Fibroblast of skin of back (primary cell): ENCODE measurements around the gene BMPER. TPM values are rescaled to one million over a fixed set of nuclear protein-coding genes. Genes with fewer than 3 reads are reported as not detected.

ENCODE experiments used
- DNase-seq: peaks from one replicate; pipeline ENCODE4 v3.0.0-alpha.2; 2013
- polyA plus RNA-seq, 2 experiments: library from polyadenylated mRNA; unstranded; fragments of 120-200 nt; gene quantifications; one replicate each; pipeline ENCODE4 v1.2.1, GENCODE V29; 2013; ENCODE audit not compliant: insufficient read length in 2 of 2

The BMPER gene
- polyA plus RNA-seq (2013, experiment 1 of 2; ENCODE audit: insufficient read length), result 18.2 TPM
- polyA plus RNA-seq (2013, experiment 2 of 2; ENCODE audit: insufficient read length), result 16.2 TPM

DNA sequence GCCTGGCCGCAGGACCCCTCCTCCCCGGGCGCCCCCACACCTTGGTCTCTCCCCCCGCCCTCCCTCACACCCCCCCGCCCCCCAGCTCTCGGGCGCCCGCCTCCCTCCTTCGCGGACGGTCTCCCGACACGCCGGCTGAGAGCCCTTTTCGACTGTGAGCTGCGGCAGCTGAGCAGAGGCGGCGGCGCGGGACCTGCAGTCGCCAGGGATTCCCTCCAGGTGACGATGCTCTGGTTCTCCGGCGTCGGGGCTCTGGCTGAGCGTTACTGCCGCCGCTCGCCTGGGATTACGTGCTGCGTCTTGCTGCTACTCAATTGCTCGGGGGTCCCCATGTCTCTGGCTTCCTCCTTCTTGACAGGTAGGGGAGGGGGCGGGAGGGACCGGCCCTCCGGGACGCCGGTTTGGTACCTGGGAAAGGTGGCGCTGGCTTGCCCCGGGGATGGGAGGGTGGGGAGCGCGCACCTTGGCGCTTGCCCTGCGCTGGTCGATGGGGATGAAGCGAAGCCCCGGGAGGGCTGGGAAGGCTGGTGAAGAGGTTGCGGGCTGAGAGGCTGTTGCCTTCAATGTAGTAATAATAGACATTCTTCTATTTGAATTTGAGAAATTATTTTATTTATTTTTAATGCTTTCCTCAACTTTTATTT, at the start of gene BMPER:
Gene BMPER, plus strand, starts transcription at position 151 of the 644 bp plus-strand sequence. Its CDS starts 75 bp downstream, at position 226.
- DNase-seq, result peak; percentile 61

- DNase-seq, result no peak
Measured at GRCh38 chr7:33861947-33862346, 43.4 kb upstream of the BMPER start.

DNA sequence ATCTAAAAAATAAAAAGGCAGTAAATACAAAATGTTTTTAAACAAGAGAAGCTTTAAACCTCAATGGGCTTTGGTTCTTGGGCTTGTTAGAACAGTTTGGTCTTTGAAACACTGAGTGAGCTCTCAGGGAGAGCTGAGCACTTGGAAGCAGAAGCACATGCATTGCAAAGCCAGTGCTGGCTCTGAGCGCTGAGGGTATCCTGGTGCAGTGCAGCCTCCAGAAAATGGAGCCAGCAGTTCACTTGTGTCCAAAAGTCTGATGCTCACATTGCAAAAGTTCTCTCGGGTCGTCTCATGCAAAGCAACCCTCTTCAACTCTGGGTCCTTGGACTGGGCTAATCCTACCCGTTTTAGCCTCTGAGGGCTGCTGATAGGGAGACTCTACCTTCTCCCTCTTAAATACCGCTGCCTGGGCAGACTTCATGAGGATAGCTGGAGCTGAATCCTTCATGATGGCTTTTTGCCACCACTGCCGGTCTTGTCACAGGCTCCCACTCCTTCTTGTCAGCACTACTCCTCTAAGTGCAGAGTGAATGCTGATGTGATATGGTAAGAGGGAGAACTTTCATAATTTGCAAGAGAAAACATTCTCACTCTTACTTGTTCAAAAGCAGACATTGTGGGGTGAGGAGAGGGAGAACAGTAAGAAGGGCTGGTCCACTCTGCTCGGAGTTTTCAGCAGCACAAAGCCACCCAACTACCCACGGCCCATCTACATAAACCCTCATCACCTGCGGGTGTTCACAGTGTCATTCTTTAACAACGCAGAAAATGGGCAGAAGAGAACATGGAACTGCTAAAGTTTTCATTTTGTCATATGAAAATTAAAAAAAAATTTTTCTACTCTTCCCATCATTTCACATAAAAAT, 42.2 kb upstream of the BMPER start:
- DNase-seq, result no peak

DNA sequence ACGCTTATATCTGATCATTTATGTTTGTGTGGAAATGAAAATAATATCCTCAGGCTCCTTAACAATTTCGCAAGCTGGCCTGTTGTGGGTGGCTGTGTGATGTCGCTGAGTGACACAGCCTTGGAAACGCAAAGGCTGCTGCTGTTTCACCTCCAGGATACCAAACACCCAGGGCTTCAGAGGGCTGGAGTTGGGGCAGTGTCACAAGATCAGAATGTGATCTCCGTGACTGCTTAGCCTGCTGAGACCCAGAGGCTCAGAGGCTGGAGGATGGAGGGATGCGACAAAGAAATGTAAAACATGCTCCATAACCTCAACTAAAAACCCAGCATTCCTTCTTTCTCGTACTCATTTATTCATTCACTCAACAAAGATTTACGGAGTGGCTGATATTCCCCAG, 37.2 kb upstream of the BMPER start:
- DNase-seq, result peak; percentile 93

GRCh38 chr7:33869176-33869575, 36.2 kb upstream of the BMPER start:
- DNase-seq, result no peak

- DNase-seq, result peak; percentile 77
Measured at GRCh38 chr7:33870120-33870519, 35.2 kb upstream of the BMPER start.

DNA sequence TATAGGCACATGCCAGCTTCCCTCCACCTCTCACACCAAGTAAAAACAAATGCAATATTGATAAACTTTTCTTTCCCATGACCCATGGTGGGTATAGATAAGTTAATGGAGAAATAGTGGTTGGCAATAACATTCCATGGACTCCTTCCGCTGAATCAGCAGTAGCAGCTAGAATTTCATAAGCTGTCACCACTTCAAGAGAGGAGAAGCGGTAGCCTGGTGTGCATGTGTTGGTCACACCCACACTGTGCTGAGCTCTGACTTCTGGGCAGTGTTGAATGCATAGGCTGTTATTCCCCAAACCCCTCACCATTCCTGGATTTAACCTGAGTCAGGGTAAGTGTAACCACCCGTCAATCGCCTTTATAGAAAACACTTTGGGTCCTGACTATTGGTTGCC, 32.5 kb upstream of the BMPER start:
- DNase-seq, result peak; percentile 69

- DNase-seq, result peak; percentile 67
Measured at GRCh38 chr7:33873518-33873917, 31.8 kb upstream of the BMPER start.

- peak; percentile 93 for DNase-seq
Measured at GRCh38 chr7:33873981-33874750, 31.2 kb upstream of the BMPER start.

- peak; percentile 98 for DNase-seq
Measured at GRCh38 chr7:33874943-33875342, 30.4 kb upstream of the BMPER start.

DNA sequence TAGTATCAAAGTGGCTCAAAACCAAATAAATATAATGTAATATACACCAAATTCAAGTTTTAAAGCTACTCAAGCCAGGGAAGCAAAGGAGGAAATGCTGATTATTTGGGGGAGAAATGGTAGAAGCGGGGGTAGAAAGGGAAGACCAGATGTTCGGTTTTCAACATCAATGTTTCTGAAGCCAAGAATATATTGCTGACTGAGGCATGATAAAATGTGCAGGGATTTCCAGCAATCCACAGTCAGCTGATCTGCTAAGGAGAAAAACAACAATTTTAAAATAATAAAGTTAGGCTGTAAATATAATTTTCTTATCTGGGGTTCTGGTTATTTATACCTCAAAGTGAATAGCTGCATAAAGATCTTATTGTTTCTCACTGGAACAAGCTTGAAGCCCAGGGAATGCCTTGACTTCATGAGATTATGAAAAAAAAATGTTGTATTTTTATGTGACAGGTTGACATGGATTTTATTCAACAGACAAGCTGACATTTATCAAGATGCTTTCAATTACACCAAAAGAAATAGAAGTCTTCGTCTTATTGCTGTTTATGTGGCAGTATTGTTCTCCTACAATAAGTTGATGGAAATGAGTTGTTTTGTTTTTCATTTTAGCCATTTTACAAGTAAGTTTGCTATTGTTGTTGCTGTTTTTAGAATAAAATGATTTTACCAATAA, 28.6 kb upstream of the BMPER start:
- DNase-seq, result no peak

GRCh38 chr7:33880787-33881186, 24.6 kb upstream of the BMPER start:
- DNase-seq, result peak; percentile 84

DNA sequence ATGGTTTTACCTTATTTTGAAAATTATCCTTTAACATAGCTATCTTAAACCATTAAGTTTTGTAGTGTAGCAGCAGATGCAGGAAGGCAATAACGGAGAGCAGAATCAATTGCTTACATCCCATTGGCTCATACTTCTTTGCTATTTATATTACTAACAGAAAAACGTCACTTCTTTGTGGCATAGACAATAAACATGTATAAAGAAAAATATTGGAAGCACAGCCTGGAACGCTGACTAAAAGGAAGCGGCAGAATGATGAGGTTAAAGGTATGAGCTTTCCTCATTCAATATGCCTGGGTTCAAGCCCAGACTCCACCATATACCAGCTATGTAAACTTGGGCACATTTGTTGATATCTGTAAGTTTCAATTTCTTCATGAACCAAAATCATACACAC, 24.0 kb upstream of the BMPER start:
- no peak for DNase-seq

DNA sequence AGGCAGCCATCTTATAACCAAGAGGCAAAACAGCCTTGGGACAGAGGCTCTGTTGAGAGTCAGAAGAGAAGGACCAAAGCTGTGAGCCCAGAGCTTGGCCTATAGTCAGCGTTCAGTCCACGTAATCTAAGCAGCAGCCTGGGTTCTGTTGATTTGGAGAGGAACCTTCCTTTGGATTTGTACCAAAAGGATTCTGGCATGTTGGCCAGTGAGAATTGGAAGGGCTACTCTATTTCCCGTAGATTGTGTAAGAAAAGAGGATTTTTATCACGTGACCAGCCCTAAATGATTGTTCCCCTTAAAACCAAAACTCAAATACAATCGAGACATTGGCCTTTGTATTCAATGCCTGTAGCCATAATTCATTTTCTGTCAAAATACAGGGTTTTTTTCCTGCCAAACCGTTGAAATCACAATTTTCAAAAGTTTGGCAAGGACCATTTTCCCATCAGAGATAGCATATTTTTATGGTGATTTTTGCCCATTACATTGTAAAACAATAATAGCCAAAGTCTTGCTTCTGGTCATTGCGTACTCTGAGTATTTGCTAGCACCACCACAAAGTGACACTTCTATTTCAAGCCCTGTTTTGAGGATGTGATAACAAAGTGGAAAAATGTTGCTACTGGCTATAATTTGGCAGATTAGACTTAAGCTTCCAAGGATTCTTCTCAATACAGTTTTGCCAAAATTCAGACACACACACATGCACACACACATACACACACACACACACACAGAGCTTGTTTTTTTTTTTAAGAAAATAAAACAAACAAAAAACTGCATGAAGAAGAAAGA, 23.1 kb upstream of the BMPER start:
- DNase-seq, result no peak

DNA sequence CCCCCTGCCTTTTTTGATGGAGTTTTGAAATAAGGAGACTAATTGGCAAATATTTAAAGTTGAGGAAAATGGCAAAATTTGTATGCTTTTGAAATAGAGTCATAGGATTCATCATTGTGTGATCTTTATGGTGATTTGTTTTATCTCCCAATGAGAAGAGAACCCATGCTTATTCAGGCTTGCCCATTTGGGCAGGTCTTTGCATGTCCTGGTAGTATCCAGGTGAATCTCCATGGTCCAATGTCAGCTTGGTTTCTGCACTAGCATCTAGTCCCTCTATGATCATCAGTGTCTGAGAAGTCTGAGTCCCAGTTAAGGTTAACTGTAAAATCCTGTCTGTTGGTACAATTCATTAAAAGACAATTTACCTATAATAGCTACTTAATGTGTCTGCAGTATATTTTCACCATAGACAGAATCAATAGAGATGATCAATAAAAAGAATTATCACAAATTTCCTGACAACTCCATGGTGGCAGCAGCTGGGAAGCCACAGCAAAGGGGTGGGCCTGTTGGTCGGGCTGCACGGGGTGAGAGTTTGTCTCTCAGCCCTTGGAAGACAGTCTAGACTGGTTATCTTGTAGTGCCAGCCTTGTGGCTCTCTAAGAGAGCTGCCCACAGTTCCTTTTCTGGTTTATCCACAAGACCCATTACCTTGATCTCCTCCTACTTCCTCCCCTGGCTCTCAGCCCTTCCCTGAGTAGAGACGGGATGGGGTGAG, 22.2 kb upstream of the BMPER start:
- no peak for DNase-seq

- DNase-seq, result no peak
Measured at GRCh38 chr7:33883671-33883965, 21.7 kb upstream of the BMPER start.

DNA sequence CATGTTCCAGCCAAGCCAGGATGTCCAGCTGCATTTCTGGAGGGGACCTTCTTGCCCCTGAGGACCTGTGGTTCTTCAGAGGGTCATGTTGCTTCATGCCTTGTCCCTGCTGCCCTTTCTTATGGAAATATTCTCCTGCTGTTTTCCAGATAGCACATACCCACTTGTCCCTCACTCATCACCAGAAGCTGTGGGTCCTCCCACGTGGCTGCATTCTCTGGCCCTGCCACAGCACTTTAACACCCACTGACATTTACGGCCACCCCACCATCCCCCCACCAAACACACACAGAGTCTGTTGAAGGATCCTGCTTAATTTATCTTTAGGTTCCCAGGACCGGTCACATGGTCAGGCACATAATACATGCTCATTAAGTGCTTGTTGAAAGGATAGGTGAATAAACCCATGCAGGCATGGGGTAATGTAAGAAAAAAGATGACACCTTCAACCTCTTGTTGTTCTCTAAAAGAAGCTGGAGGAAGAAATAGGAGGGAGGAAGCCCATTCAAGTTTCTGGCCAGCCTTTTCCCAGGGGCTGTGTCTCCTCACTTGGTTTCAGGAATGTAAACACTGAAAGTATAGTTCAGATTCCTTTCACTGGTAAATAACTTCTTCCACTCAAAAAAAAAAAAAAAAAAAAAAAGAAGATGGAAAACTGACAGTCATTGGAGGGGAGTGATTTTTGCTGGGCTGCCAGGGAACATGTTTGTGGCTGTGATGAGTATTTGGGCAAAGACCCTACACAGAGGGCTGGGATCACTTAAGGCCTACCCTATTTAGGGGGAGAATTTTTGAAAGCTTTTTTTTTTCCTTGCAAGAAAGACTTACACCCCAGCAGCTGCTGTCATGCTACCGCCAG, 19.8 kb upstream of the BMPER start:
- DNase-seq, result peak; percentile 74

- peak; percentile 59 for DNase-seq
Measured at GRCh38 chr7:33886149-33886623, 19.2 kb upstream of the BMPER start.

DNA sequence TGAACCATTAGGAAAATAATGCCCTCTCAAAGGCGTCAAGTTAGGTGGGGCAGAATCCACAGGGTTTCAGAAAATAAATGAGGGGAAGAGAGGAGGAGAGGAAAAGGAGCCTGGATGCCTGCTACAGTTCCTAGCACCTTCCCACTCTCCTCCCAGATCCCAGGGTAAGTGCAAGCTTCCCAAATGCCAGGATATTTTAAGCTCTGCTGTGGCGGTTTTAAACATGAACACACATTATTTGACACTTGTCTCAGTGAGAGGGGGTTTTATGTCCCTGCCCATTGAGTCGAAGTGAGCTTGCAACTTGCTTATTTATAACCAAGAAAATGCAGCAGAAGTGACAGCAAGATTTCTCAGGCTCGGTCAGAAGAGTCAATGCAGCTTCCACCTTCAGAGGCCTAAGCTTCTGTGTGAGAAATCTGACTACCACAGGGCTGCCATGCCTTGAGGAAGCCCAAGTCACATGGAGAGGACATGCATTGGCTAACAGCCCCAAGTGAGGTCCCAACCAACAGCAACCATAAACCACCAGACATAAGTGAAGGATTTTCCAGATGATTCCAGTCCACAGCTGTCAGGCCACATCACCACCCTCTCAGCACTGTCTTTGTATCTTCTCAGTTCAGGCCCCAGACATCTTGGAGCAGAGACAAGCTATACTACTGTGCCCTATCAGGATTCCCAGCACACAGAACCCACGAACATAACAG, 17.9 kb upstream of the BMPER start:
- no peak for DNase-seq
